ENCODE data around the gene ITGAD.

ITGAD gene

GRCh38 chr16:31386157-31386984, 6.8 kb upstream of the ITGAD start:
- Histone ChIP-seq H2AK5ac (ENCODE audit: low read length) (no peak overlapping the region), H3K4me2 (ENCODE audit: low read length) (no peak overlapping the region), H3K79me2 (ENCODE audit: control insufficient read depth, insufficient read depth, low read length, poor library complexity) (no peaks in the 10 kb centered on the region), H4K91ac (ENCODE audit: low read depth, low read length) (no peak overlapping the region), H3K23ac (ENCODE audit: low read length) (no peak overlapping the region), H3K27ac (ENCODE audit: low read depth, low read length) (no peak overlapping the region), H4K8ac (ENCODE audit: low read depth, low read length) (no peak overlapping the region), H3K18ac (ENCODE audit: low read length) (no peak overlapping the region), H3K9me3 (ENCODE audit: insufficient read depth, low read depth, low read length) (peaks cover 3% of the 10 kb centered on the region), H2BK5ac (ENCODE audit: low read depth, low read length, poor library complexity) (no peak overlapping the region), H3K4ac (ENCODE audit: low read depth, low read length) (no peak overlapping the region), H2BK12ac (ENCODE audit: low read length) (no peak overlapping the region), H3K9ac (ENCODE audit: low read length) (no peak overlapping the region), H3K14ac (ENCODE audit: low read length) (no peak overlapping the region), H2BK120ac (ENCODE audit: insufficient read depth, low read length, poor library complexity) (no peak overlapping the region), H2AFZ (ENCODE audit: insufficient read depth, low read length, poor library complexity) (no peak overlapping the region), H3K4me3 (ENCODE audit: low read depth, low read length) (no peak overlapping the region), H3K4me1 (ENCODE audit: control insufficient read depth in 1 of 2, insufficient read depth in 2 of 2, low read length in 2 of 2) (no peaks in the 10 kb centered on the region), H3K79me1 (ENCODE audit: low read length) (no peaks in the 10 kb centered on the region), H4K12ac (ENCODE audit: low read depth, low read length) (no peak overlapping the region), H3K27me3 (ENCODE audit: insufficient read depth, low read length) (no peaks in the 10 kb centered on the region), H3K36me3 (ENCODE audit: control insufficient read depth in 1 of 2, insufficient read depth in 2 of 2, low read length in 2 of 2) (no peaks in the 10 kb centered on the region)
- no CpG with 5 or more reads among the region's 6 CpGs for WGBS (ENCODE audit: extremely low coverage, insufficient coverage, insufficient read length)
- peak; percentile 85 to 95 for DNase-seq

- Histone ChIP-seq H3K27ac (ENCODE audit: low read depth, low read length) (no peak overlapping the region), H3K4ac (ENCODE audit: low read depth, low read length) (no peak overlapping the region), H3K4me2 (ENCODE audit: low read length) (no peak overlapping the region), H3K79me1 (ENCODE audit: low read length) (no peaks in the 10 kb centered on the region), H3K14ac (ENCODE audit: low read length) (no peak overlapping the region), H3K18ac (ENCODE audit: low read length) (no peak overlapping the region), H3K36me3 (ENCODE audit: control insufficient read depth in 1 of 2, insufficient read depth in 2 of 2, low read length in 2 of 2) (no peaks in the 10 kb centered on the region), H2BK120ac (ENCODE audit: insufficient read depth, low read length, poor library complexity) (no peak overlapping the region), H2AK5ac (ENCODE audit: low read length) (no peak overlapping the region), H3K79me2 (ENCODE audit: control insufficient read depth, insufficient read depth, low read length, poor library complexity) (no peaks in the 10 kb centered on the region), H4K12ac (ENCODE audit: low read depth, low read length) (no peak overlapping the region), H3K4me3 (ENCODE audit: low read depth, low read length) (no peak overlapping the region), H3K4me1 (ENCODE audit: control insufficient read depth in 1 of 2, insufficient read depth in 2 of 2, low read length in 2 of 2) (no peaks in the 10 kb centered on the region), H4K91ac (ENCODE audit: low read depth, low read length) (no peak overlapping the region), H3K27me3 (ENCODE audit: insufficient read depth, low read length) (no peaks in the 10 kb centered on the region), H4K8ac (ENCODE audit: low read depth, low read length) (no peak overlapping the region), H2BK5ac (ENCODE audit: low read depth, low read length, poor library complexity) (no peak overlapping the region), H3K23ac (ENCODE audit: low read length) (no peak overlapping the region), H2AFZ (ENCODE audit: insufficient read depth, low read length, poor library complexity) (no peak overlapping the region), H2BK12ac (ENCODE audit: low read length) (no peak overlapping the region), H3K9ac (ENCODE audit: low read length) (no peak overlapping the region), H3K9me3 (ENCODE audit: insufficient read depth, low read depth, low read length) (peaks cover 3% of the 10 kb centered on the region)
- no CpG with 5 or more reads among the region's 2 CpGs for WGBS (ENCODE audit: extremely low coverage, insufficient coverage, insufficient read length)
- DNase-seq, result no peak
Observed at GRCh38 chr16:31388535-31388934, 4.6 kb upstream of the ITGAD start.

GRCh38 chr16:31390504-31391041, 2.6 kb upstream of the ITGAD start:
- H3K27ac ChIP-seq (ENCODE audit: low read depth, low read length), result no peak overlapping the region
- H2BK120ac ChIP-seq (ENCODE audit: insufficient read depth, low read length, poor library complexity), result no peak overlapping the region
- no peaks in the 10 kb centered on the region for H3K79me1 ChIP-seq (ENCODE audit: low read length)
- H2AFZ ChIP-seq (ENCODE audit: insufficient read depth, low read length, poor library complexity), result no peak overlapping the region
- no peak overlapping the region for H4K12ac ChIP-seq (ENCODE audit: low read depth, low read length)
- no peak overlapping the region for H3K23ac ChIP-seq (ENCODE audit: low read length)
- peaks cover 3% of the 10 kb centered on the region for H3K9me3 ChIP-seq (ENCODE audit: insufficient read depth, low read depth, low read length)
- H2AK5ac ChIP-seq (ENCODE audit: low read length), result no peak overlapping the region
- no peaks in the 10 kb centered on the region for H3K4me1 ChIP-seq (ENCODE audit: control insufficient read depth in 1 of 2, insufficient read depth in 2 of 2, low read length in 2 of 2)
- H3K27me3 ChIP-seq (ENCODE audit: insufficient read depth, low read length), result no peaks in the 10 kb centered on the region
- DNase-seq, result no peak
- no peak overlapping the region for H4K91ac ChIP-seq (ENCODE audit: low read depth, low read length)
- WGBS (ENCODE audit: extremely low coverage, insufficient coverage, insufficient read length), result no CpG with 5 or more reads among the region's 6 CpGs
- H2BK5ac ChIP-seq (ENCODE audit: low read depth, low read length, poor library complexity), result no peak overlapping the region
- H3K14ac ChIP-seq (ENCODE audit: low read length), result no peak overlapping the region
- H3K79me2 ChIP-seq (ENCODE audit: control insufficient read depth, insufficient read depth, low read length, poor library complexity), result no peaks in the 10 kb centered on the region
- H4K8ac ChIP-seq (ENCODE audit: low read depth, low read length), result no peak overlapping the region
- no peak overlapping the region for H3K4me2 ChIP-seq (ENCODE audit: low read length)
- H3K36me3 ChIP-seq (ENCODE audit: control insufficient read depth in 1 of 2, insufficient read depth in 2 of 2, low read length in 2 of 2), result no peaks in the 10 kb centered on the region
- no peak overlapping the region for H3K9ac ChIP-seq (ENCODE audit: low read length)
- no peak overlapping the region for H3K4me3 ChIP-seq (ENCODE audit: low read depth, low read length)
- H3K18ac ChIP-seq (ENCODE audit: low read length), result no peak overlapping the region
- H2BK12ac ChIP-seq (ENCODE audit: low read length), result no peak overlapping the region
- H3K4ac ChIP-seq (ENCODE audit: low read depth, low read length), result no peak overlapping the region

GRCh38 chr16:31395647-31396046, 2.5 kb downstream of the ITGAD start:
- Histone ChIP-seq H3K4ac (ENCODE audit: low read depth, low read length) (no peak overlapping the region), H3K4me2 (ENCODE audit: low read length) (no peak overlapping the region), H3K18ac (ENCODE audit: low read length) (no peak overlapping the region), H3K27me3 (ENCODE audit: insufficient read depth, low read length) (no peaks in the 10 kb centered on the region), H2AK5ac (ENCODE audit: low read length) (no peak overlapping the region), H3K27ac (ENCODE audit: low read depth, low read length) (no peak overlapping the region), H3K4me3 (ENCODE audit: low read depth, low read length) (no peak overlapping the region), H3K4me1 (ENCODE audit: control insufficient read depth in 1 of 2, insufficient read depth in 2 of 2, low read length in 2 of 2) (no peaks in the 10 kb centered on the region), H4K8ac (ENCODE audit: low read depth, low read length) (no peak overlapping the region), H2BK5ac (ENCODE audit: low read depth, low read length, poor library complexity) (no peak overlapping the region), H3K79me2 (ENCODE audit: control insufficient read depth, insufficient read depth, low read length, poor library complexity) (no peaks in the 10 kb centered on the region), H3K79me1 (ENCODE audit: low read length) (no peaks in the 10 kb centered on the region), H4K12ac (ENCODE audit: low read depth, low read length) (no peak overlapping the region), H3K9ac (ENCODE audit: low read length) (no peak overlapping the region), H2BK120ac (ENCODE audit: insufficient read depth, low read length, poor library complexity) (no peak overlapping the region), H2BK12ac (ENCODE audit: low read length) (no peak overlapping the region), H4K91ac (ENCODE audit: low read depth, low read length) (no peak overlapping the region), H3K9me3 (ENCODE audit: insufficient read depth, low read depth, low read length) (peaks cover 11% of the 10 kb centered on the region), H3K36me3 (ENCODE audit: control insufficient read depth in 1 of 2, insufficient read depth in 2 of 2, low read length in 2 of 2) (no peaks in the 10 kb centered on the region), H3K14ac (ENCODE audit: low read length) (no peak overlapping the region), H2AFZ (ENCODE audit: insufficient read depth, low read length, poor library complexity) (no peak overlapping the region), H3K23ac (ENCODE audit: low read length) (no peak overlapping the region)
- no peak for DNase-seq
- WGBS (ENCODE audit: extremely low coverage, insufficient coverage, insufficient read length), result no CpG with 5 or more reads among the region's 6 CpGs
